HG02870 (cell line): ENCODE data around the gene DPP4.

ENCODE experiments used
- ATAC-seq: cut with Tn5 transposase; IDR thresholded peaks from one replicate; pipeline ENCODE4 v1.9.1; 2021; ENCODE audit warnings: mild to moderate bottlenecking, moderate library complexity; ENCODE audit not compliant: unreplicated experiment

DPP4 gene

DNA sequence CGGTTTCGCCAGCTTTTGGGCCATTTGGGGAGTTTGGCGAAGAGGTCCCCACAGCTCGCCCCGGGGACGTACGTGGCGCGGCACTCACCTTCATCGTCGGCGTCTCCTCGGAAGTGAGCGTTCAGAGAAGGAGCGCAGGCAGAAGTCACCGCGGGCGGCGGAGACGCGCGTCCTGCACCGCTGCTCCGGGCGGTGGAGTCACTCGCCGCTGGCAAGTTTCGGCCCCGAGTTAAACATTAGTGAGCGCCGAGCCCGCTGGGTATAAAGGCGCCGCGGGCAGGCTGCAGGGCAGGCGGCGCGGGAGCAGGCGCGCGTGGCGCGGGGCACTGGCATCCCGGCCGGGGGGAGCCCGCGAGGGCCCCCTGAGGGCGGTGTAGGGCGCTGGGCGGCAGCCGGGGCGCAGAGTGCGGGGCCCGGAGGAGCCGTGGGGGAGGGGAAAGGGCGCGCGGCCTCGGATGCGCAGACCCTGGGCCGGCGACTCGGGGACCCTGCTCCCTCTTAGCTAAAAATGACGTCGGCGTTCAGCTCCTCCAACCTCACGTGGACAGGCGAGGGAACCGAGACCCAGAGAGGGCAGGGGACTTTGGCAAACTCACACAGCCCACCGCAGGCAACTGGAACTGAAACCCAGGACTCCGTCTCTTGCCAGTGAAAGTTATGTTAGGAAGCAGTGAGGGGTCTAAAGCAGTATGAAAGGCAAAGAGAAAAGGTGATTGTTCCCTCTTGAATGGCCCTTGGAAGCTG lies at the start of gene DPP4:
TSS of gene DPP4 (minus strand) at position 328 of the 744 bp plus-strand sequence. CDS start at position 94, 234 bp downstream.
- ATAC-seq, result peak; percentile 76

DNA sequence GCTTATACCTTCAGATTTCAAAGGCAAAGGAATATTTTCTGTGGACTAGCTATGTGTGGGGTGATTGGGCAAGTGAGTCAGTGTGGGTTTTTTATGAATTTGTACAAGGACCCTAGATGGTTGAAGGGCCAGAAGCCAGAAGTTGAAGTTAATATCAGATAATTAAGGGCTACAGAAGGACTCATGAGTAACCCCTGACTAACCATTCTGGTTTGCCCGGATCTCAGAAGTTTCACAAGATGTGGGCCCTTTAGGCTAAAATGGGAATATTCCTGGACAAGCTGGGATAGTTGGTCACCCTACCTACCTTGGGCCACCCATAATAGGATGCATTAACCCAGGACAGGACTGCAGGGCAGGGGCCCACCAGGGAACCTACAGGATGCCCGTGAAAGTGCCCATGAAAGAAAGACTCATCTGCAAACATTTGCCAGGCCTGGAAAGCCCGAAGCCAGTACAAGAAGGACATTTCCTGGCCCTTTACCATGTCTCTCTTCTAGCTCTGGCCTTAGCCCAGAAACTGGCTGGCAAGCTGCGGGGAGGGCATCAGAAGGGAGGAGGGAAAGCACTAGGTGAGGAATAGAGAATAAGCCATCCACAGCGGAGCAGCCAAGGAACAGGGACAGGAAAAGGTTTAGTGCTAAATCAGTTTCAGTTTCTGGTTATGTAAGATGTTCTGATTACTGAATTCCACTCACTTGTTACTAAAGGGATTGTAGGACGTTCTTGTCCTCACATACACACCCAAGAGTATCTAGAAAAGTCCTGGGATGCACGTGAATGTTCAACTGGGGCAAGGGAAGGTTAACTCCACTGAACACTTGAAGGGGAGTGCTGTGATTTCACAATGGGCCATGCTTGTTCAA lies 44.4 kb upstream of the DPP4 start:
- ATAC-seq, result no peak

DNA sequence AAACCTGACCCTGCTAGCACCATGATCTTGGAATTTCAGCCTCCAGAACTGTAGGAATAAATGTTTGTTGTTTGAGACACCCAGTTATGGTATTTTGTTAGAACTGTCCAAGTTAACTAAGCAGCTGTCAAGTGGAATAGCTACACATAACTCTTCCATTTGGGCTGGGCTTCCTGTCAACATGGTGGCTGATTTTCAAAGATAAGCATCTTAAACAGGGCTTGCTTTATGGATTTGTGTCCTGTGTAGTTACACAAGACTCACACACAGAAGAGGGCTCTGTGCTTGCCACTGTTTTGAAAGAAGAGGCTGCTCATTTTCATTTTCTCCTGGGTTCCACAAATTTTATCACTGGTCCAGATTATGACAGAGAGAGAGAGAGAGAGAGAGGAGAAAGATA lies 42.3 kb upstream of the DPP4 start:
- no peak for ATAC-seq

DNA sequence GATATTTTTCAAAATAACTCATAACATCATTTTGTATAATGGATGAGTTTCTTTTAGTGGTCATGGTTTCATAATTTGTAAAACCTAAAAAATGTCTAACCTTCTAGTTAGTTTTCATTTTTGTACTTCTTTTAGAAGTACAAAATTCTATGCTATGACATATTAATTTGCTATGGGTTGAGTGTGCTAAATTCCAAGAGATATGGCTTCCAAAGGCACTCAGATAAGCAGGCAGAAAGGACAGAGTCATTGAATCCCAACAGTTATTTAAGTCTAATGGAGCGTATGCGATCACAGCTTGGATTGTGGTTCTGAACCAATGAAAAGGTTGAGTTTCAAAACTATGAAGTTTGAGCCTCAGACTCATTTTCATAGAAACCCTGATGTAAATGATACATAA lies 41.1 kb upstream of the DPP4 start:
- no peak for ATAC-seq

DNA sequence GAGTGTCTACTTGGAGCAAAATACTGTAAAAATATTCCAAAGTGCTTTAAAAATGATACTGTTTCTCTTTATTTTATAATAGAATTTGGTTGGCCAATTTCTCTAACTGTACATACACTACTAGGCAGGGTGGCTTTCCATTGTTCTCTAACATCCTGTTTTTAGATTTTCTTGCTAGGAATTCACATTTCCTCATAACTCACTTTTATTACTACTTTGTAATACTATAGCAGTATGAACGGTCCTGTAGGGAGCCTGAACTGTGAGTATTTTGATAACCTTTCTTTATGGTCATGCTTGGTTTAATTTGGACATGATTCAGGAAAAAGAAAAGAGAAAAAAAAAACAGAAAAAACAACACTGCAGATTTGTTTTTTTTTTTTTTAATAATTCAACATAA lies 40.3 kb upstream of the DPP4 start:
- ATAC-seq, result no peak

DNA sequence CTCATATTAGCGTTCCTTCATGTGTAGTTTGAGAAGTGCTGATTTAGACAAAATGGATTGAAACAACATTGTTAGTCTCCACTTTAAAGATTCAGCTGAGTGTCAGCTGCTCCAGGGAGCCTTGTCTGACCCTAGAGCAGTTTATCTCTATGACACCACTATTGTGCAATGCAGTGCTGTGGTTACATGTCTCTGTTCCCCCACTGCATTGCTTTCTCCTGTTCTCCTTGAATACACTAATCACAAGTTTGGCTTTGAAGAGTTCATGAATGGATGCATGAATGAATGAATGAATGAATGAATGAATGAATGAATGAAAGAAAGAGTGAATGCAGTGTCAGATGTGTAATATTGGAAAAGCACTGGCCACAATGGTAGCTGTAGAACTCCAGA lies 39.8 kb upstream of the DPP4 start:
- ATAC-seq, result no peak

DNA sequence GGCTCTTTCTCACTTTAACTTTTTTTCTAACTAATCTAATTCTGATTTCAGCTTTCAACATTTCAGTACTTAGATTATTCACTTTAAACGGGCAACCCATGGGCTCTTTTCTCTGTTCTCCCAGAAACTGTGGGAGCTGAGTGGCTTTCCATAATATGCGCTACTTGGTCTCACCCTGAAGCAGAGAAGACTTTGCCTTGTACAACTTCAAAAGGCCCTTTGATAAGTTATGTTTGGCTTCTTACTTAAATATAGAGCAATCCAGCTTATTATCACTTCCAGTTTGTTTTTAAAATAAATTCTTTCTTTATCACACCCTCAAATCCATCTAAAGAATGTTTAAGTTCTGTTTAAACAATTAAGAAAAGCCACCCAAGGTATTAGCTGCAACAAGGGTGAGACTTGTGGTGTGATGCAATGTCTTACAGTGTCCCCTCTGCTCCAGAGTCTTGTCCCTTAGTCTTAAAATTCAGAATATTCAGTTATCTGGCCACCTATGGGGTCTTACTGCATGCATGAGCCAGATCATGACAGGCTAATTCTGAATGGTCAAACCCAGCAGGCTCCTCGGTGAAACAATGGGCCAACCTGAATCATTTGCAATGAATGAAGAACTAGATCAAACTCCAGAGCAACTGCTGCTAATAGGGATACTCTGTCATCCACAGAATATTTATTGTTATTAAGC lies 39.2 kb upstream of the DPP4 start:
- no peak for ATAC-seq

DNA sequence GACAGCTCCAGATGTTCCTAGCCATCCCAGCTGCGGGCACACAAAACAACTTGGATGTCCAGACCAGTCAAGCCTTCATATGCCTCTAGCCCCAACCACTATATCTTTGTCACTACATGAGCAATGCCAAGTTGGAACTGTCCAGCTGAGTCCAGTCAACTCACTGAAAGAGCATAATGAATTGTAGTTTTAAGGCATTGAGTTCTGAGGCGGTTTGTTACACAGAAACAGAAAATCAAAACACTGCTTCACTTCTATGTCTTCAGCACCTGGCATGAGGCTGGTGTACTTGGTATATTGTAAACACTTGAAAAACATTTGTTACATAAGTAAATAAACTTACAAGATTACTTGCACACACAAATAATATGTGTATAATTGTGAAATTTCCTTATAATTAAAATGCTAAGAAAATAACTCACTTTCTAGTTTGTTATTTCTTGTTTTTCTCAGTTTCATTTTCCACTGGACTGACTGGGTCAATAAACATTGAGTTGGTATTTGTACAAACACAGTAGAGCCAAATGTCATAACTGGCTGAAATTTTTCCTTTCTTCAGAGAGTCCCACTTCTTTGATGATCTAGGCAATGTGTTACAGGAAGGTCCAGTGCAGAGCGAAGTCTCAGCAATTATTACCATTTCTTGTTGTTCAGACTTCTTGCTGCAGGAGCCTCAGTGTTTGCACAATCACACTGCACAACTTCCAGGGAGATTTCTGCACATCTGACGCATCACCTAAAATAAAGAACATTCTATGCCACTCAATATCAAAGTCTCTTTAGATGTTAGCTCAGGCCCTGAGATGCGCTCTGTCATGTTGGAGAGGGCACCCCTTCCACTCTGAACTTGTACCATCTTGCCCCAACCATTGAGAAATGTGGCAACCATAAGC lies 38.2 kb upstream of the DPP4 start:
- no peak for ATAC-seq

DNA sequence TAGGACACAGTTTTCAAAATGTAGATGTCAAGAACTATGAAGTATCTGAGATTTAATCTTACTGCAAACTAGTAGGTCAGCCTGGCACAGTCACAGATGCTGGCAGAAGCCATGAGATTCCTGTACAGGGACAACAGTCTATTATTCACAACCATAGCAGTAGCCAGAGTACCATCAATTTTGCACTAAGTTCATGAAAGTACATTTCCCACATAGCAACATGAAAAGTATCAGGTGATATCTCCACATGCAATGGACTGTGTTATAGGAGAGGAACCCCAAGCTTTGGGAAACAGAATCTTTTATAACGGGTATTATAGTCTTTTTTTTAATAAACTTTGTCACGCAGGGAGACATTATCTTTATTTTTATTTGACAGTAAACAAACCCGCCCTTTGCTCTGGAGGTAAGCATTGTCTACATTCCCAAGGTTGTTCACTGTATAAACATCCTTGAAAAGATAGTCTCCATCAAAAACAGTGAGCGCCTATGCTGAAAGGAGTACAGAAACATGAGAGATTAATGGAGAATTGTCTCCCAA lies 33.4 kb upstream of the DPP4 start:
- no peak for ATAC-seq

DNA sequence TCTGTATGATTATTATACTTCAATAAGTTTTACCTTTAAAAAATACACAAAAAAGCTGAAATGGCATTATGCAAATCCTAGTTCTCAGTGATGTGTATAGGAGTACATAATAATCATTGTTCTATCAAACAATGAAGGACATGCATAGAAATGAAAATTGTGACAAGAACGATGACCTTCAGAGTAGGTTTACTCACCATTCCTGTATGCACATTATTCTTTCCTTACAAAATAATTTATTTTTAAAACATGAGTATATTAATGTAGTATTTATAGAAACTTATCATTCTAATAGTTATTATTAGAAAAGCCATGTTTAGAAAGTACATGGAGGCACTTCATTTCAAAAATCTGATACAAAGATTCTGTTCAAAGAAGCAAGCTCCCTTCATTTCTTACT lies 32.7 kb upstream of the DPP4 start:
- ATAC-seq, result no peak

DNA sequence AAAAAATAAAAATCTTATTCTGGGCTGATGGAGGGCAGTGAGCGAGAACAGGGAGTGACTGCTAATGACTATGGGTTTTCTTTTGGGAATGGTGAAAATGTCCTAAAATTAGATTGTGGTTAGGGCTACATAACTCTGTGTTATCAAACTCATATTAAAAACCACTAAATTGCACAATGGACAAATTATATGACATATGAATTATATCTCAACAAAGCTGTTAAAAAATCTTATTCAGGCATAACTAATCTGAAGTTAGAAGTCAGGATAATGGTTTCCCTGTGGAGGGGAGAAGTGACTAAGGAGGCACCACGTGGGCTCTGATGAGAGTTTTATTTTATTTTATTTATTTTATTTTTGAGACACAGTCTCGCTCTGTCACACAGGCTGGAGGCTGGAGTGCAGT lies 32.1 kb upstream of the DPP4 start:
- ATAC-seq, result no peak

DNA sequence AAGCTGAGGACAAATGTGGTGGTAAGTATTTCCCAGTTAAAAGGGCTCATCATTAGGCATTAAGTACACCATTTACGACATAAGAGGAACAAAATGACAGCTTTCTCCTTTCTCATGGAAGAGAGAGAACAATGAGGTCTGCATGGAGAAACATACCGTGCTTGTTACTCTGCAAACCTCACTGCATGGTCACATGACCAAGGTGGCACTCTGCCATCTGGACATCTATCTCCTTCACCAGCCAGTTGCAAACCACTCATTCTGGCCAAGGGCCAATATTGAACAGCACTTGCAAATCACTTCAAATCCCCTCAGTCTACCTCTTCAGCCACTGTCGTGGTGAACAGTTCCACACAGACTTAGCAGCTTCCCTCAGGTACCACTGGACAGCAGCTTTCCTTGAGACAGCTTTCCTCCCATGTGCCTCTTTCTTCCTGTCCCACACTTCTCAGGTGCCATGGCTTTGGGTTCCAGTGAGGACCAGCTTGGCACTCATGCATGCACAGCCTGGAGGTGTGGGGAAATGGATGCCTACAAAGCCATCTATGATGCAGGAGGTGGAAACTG lies 29.5 kb upstream of the DPP4 start:
- no peak for ATAC-seq

DNA sequence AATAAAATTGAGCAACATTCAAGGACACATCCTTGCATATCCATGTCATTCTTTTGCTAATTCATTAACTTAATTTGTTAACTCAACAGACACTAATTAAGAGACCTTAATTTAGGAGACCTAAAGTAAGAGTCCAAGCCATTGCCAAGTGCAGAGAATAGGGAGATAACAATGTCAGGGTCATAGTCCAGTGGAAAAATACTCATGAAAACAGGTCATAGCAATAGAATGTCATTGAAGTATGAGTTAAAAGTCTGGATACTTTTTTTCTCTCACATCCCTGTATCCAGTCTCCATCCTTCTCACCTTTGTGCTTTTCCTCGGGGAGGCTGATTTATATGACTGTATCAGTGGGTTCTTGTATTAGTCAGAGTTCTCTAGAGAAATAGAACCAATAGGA lies 26.6 kb upstream of the DPP4 start:
- no peak for ATAC-seq

DNA sequence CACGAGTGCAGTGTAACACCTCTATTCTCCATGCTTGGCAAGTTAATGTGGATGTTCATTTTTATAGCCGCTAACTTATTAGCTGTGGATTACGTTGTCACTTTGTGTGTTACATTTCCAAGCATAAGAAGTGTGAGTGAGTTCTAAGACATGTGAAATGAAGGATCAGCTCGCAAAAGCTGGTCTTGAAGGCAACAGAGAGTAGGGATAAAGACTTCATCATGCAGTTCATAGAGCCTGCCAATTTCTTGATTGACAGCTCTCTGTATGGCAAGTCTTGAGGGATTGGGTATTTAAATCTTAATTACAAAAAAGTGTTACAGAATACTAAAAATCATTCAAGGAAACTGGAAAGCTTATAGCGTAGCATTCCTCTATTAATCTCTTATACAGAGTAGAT lies 25.8 kb upstream of the DPP4 start:
- no peak for ATAC-seq

DNA sequence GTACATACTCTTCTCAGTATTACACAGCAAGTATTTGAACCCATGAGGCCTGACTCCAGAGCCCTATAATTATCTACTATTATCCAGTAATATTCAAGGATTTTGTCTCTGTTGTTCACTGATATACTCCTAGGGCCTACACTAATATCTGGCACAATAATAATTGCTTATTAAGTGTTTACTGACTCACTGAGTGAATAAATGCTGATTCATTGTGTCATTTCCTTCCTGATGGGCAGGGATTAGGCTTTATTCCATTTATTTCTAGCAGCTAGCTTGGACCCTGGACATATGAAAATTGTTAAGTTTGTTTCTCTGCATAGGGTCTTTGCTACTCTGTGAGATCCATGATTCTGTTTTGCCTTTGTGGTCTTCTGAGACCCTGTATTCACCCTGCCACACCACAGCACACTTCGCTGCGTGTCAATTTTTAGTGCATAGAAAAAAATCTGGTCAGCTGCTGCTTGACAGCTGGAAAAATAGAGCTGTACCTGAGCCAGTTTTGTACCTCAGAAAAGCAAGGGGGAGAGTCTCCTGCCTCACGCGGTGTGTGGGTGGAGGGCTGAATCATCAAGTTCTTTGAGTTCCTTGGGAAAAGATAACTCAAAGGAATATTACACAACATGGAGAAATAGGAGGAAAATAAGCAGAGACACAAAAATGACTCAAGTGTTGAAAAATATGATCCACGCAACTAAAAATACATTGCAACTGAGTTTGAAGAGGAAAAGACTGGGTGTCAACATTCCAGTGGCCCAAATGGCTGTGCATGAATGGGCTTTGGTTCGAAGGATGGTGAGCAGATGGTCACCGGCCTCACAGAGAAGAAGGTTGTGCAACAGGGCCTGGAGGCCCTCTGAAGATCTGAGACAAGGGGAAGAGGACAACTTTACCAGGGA lies 18.9 kb upstream of the DPP4 start:
- no peak for ATAC-seq

DNA sequence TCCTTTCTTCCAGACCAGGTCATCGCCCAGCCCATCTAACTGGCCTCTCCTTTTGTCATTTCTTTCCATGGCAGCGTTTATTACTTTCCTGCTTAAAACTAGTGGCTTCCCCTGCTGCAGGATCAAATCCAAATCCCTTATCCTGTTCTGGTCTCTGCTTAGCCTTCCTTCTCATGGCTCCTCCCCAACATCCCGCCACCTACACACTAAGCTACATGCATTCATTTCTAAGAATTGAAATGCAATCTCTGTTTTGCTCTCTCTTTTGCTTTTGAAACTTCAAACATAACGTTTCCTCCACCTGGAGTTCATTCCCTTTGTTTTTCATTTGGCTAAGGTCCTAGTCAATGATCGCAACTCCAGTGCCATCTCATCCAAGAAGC lies 18.0 kb upstream of the DPP4 start:
- ATAC-seq, result no peak

DNA sequence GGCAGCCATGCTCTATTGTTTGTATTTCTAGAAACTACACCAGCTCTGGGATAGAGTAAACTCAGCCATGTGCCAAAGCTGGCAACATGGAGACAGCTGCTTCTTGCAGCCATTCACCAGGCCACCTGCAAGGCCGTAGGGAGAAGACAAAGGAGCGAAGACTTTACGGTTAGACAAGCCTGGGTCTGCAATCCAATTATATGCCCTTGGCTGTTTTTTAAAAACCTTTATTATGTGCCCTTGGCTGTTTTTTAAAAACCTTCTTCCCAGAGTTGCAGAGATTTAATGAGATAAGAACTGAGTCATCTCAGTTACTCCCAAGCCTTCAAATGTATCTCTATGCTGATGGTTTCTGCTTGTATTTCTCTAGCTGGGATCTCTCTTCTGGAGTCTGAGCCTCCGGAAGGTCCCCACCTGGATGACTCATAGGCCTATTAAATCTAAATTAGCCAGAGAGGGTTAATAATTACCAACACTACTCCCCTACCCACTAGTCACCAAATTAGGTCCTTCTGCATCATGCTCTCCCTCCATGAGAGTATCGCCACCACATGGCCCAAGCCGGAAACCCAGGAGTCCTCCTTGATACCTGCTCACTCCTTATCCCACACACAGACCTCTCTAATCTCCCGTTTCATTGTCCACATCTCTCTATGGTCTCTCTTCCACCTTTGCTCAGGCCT lies 17.5 kb upstream of the DPP4 start:
- no peak for ATAC-seq

DNA sequence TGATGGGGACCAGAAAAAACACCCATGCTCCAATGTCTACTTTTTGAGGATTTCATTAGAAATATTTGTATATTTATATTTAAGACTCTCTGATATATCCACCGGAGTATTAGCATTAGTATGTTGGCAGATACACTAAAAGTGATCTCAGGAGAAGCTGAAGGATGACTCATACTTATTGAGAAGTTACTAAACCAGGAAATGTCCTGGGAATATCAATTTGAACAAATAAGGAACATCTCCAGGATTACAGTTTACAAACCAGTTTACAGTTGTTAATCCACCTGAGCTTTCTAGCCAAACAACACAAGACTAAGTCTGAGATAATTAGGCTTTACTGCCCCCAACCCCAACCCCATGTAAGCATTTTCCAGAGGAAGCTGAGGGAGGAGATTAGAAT lies 16.1 kb upstream of the DPP4 start:
- ATAC-seq, result no peak

DNA sequence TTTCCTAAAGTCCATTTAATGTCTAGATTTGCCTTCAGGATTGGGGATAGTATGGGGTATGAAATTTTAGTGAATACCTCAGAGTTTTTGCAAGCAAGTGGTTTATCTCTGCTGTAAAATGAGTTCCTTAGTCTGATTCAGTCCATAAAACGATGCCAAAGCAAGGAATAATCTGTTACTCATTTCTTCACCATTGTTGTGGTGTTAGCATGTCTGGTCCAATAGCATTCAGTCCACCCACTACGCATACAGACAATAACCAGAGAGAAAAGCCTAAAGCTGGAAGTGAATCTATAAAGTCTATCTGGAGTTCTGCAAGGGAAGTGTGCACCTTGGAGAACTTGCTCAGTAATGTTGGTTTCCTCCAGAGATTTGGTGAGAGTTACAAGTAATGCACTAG lies 12.9 kb upstream of the DPP4 start:
- ATAC-seq, result no peak
